Astrocyte (in vitro differentiated cells and primary cell): ENCODE measurements around the gene GABPA.

Experiments
- EZH2 ChIP-seq: IDR thresholded peaks from 2 replicates; pipeline ENCODE4 v1.6.1; 2012; ENCODE audit warnings: mild to moderate bottlenecking, low read length, inconsistent platforms; ENCODE audit not compliant: insufficient read depth
- TF ChIP-seq, protein P1 (sequence below): IDR thresholded peaks from 2 replicates; pipeline ENCODE4 v1.5.1; 2011; ENCODE audit warnings: low read depth, mild to moderate bottlenecking, inconsistent platforms, low read length, moderate library complexity; ENCODE audit not compliant: insufficient read depth

GRCh38 chr21:25790878-25791204, 56.1 kb downstream of the GABPA start:
- TF ChIP-seq EZH2: no peak
- TF ChIP-seq, protein P1, sequence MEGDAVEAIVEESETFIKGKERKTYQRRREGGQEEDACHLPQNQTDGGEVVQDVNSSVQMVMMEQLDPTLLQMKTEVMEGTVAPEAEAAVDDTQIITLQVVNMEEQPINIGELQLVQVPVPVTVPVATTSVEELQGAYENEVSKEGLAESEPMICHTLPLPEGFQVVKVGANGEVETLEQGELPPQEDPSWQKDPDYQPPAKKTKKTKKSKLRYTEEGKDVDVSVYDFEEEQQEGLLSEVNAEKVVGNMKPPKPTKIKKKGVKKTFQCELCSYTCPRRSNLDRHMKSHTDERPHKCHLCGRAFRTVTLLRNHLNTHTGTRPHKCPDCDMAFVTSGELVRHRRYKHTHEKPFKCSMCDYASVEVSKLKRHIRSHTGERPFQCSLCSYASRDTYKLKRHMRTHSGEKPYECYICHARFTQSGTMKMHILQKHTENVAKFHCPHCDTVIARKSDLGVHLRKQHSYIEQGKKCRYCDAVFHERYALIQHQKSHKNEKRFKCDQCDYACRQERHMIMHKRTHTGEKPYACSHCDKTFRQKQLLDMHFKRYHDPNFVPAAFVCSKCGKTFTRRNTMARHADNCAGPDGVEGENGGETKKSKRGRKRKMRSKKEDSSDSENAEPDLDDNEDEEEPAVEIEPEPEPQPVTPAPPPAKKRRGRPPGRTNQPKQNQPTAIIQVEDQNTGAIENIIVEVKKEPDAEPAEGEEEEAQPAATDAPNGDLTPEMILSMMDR: no peak
